ENCODE data around the gene KCTD14. TPM values are rescaled to one million over a fixed set of nuclear protein-coding genes. Genes with fewer than 3 reads are reported as not detected.

KCTD14 gene
- total and polyA plus RNA-seq, 9 of the 15 experiments (the other 6 are each of a cell fraction or from before 2014, with no cell fraction given) = 0.04 to 0.30 (median 0.11) TPM; not detected in 2

- TF ChIP-seq, protein P1, sequence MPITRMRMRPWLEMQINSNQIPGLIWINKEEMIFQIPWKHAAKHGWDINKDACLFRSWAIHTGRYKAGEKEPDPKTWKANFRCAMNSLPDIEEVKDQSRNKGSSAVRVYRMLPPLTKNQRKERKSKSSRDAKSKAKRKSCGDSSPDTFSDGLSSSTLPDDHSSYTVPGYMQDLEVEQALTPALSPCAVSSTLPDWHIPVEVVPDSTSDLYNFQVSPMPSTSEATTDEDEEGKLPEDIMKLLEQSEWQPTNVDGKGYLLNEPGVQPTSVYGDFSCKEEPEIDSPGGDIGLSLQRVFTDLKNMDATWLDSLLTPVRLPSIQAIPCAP (CRISPR knock-in tag; IDR thresholded peaks at IDR 0.05; ENCODE audit: borderline replicate concordance) = no peak
- peak in 1 of 2 experiments; percentile 31; a peak in 1 of 4 replicates for TF ChIP-seq RCOR1 (IDR thresholded peaks at IDR 0.05; ENCODE audit: borderline replicate concordance in 1 of 2, low read depth in 2 of 2, low read length in 2 of 2)
- peak; percentile 84 for TF ChIP-seq CEBPB (tag; IDR thresholded peaks at IDR 0.05)
- TF ChIP-seq ZNF778 (CRISPR knock-in tag; IDR thresholded peaks at IDR 0.05) = no peak
- TF ChIP-seq HDAC1 (IDR thresholded peaks at IDR 0.05) = 0 out of 4 replicates have a peak, but pooled peaks of 1 of the 2 experiments have one; percentile 28
- TF ChIP-seq, protein P2, sequence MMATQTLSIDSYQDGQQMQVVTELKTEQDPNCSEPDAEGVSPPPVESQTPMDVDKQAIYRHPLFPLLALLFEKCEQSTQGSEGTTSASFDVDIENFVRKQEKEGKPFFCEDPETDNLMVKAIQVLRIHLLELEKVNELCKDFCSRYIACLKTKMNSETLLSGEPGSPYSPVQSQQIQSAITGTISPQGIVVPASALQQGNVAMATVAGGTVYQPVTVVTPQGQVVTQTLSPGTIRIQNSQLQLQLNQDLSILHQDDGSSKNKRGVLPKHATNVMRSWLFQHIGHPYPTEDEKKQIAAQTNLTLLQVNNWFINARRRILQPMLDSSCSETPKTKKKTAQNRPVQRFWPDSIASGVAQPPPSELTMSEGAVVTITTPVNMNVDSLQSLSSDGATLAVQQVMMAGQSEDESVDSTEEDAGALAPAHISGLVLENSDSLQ (IDR thresholded peaks at IDR 0.05) = peak; percentile 20; the same call in 1 of the 2 replicates
These were observed 38.8 kb upstream of the KCTD14 start (continued) for GRCh38 chr11:78061921-78062311.

DNA sequence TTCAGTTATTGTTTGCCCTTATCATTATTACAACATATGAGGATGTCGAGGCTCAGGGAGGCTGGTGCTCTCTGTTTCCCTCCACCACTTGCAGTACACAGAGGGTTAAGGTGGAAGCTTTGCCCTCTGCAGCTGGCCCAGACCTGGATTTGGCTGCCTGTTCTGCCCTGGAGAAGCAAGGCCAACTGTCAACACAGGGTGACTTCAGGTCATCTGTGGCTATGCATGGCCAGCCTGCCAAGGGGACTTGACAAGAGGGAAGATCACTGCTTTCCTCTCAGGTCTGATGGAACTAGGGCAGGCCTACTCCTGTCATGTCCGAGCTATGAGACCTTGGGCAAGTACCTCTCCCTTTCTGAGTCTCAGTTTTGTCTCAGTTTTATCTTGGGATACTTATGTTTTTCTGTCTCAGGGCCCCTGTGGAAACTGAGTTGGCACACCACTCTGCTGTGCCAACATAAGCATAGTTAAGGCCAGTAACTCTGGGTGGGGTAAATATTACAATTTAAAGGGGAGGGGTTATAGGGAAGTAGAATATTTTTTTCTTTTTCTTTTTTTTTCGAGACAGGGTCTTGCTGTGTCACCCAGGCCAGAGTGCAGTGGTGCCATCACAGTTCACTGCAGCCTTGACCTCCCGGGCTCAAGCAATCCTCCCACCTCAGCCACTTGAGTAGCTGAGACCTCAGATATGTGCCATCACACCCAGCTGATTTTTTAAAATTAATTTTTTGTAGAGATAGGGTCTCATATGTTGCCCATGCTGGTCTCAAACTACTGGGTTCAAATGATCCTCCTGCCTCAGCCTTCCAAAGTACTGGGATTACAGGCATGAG lies 38.2 kb upstream of the KCTD14 start:
- in situ Hi-C loops (cut with MboI) (no loop called here), intact Hi-C loops (cut with micrococcal nuclease) (no loop called here)
- Histone ChIP-seq H3K9me3 (replicated peaks; ENCODE audit: control insufficient read depth, insufficient read depth, low read depth, low read length) (no peaks in the 10 kb centered on the region), H4K20me1 (replicated peaks; ENCODE audit: control insufficient read depth, insufficient read depth, low read length) (no peaks in the 10 kb centered on the region), H3K9me1 (ENCODE audit: control insufficient read depth, insufficient read depth, low read length) (no peaks in the 10 kb centered on the region), H3K27ac (ENCODE audit: extremely low read depth, low read depth, low read length) (peak overlapping the region; percentile 41; the same call in 1 of the 3 replicates), H3K9ac (ENCODE audit: insufficient read depth in 1 of 2, low read depth in 2 of 2, low read length in 2 of 2) (peak overlapping the region in 1 of 2 experiments; percentile 83; a peak in 1 of 4 replicates), H3K36me3 (ENCODE audit: control insufficient read depth, insufficient read depth, low read length) (no peaks in the 10 kb centered on the region; the same call in 2 of the 3 replicates), H3K4me3 (no peak overlapping the region), H2AFZ (ENCODE audit: low read depth, low read length) (peak overlapping the region; percentile 54), H3K4me2 (ENCODE audit: insufficient read depth, low read length) (no peak overlapping the region), H3K27me3 (ENCODE audit: control insufficient read depth in 2 of 2, insufficient read depth in 2 of 2, low read length in 2 of 2) (no peaks in the 10 kb centered on the region), H3K4me1 (replicated peaks in 1 of 2; ENCODE audit: control insufficient read depth in 2 of 2, insufficient read depth in 2 of 2, low read length in 2 of 2) (peaks cover 14 to 29% of the 10 kb centered on the region in 2 experiments), H3K79me2 (ENCODE audit: control insufficient read depth, insufficient read depth, low read length) (no peaks in the 10 kb centered on the region)
- ChIA-PET POLR2A (interaction anchor here (0.6 to 2.4 kb wide), 6 partner anchors 9 to 18 kb away, joined by 3 to 7 read pairs (median 3); partner anchors contain the start of gene NDUFC2), CTCF (ENCODE audit: low intra/inter-chr PET ratio) (no interaction called here)
- BruUV-seq (replicated peaks) = no TSS peak
- no peak for FAIRE-seq
- TF ChIP-seq NR2C2 (CRISPR knock-in tag; IDR thresholded peaks at IDR 0.05) (no peak), NR2C2 (tag; IDR thresholded peaks at IDR 0.05) (no peak; the same call in 1 of the 2 replicates), CXXC5 (CRISPR knock-in tag; IDR thresholded peaks at IDR 0.05) (0 out of 2 replicates have a peak, but pooled peaks have one; percentile 3)
- DNase-seq (ENCODE audit: extremely low read depth in 1 of 4, low spot score in 3 of 4) = peak in 1 of 4 experiments; percentile 7
- peak; percentile 44 for ATAC-seq
- WGBS (ENCODE audit: insufficient coverage, low coverage, missing lambda C conversion rate) = 20% methylated on average over 4 of the region's 4 CpGs
